H1 (cell line): Measurements from ENCODE around the gene SHISA6. TPM values are rescaled to one million over a fixed set of nuclear protein-coding genes. Genes with fewer than 3 reads are reported as not detected.

ENCODE experiments used
- CTCF ChIA-PET: fragments of 300-600 bp; sonication (Branson Sonifier 250); formaldehyde crosslinking; loops from one replicate; lab custom pipeline; 2021; ENCODE audit not compliant: partially characterized antibody; lab: Charles Lee
- POLR2A ChIA-PET: fragments of 300-600 bp; sonication (Branson Sonifier 250); formaldehyde crosslinking; loops from one replicate; lab custom pipeline; 2021; ENCODE audit warnings: inconsistent platforms; ENCODE audit not compliant: partially characterized antibody; lab: Charles Lee
- DNase-seq, 2 experiments: peaks; one replicate each; pipeline versions ENCODE4 v3.0.0 to v3.0.0-alpha.2; 2010 to 2022; ENCODE audit warnings: low spot score in 2 of 2, low read depth in 1 of 2, mixed read lengths in 1 of 2
- FAIRE-seq: peaks from 2 replicates; lab custom pipeline; 2011; peaks lifted over from hg19 to GRCh38; lab: Jason Lieb, UNC
- H2AFZ ChIP-seq: 2 replicates; pipeline ENCODE4 v1.8.1; 2012; ENCODE audit warnings: low read length, inconsistent platforms
- H2AK5ac ChIP-seq: 2 replicates; pipeline ENCODE4 v1.6.1; 2013; ENCODE audit warnings: low read depth, low read length
- H2BK120ac ChIP-seq: replicated peaks from 2 replicates; pipeline ENCODE3; 2013; ENCODE audit warnings: low read depth, low read length, inconsistent platforms
- H2BK12ac ChIP-seq: 2 replicates; pipeline ENCODE4 v1.6.1; 2013; ENCODE audit warnings: low read depth, low read length
- H2BK15ac ChIP-seq: 2 replicates; pipeline ENCODE4 v1.6.1; 2013; ENCODE audit warnings: low read length
- H2BK20ac ChIP-seq: 2 replicates; pipeline ENCODE4 v1.6.1; 2013; ENCODE audit warnings: low read length
- H2BK5ac ChIP-seq: 2 replicates; pipeline ENCODE4 v1.6.1; 2013; ENCODE audit warnings: low read depth, low read length
- H3K14ac ChIP-seq: 2 replicates; pipeline ENCODE4 v1.6.1; 2013; ENCODE audit warnings: inconsistent platforms; ENCODE audit not compliant: insufficient read length
- H3K18ac ChIP-seq: 2 replicates; pipeline ENCODE4 v1.6.1; 2013; ENCODE audit warnings: low read length; ENCODE audit errors: extremely low read depth
- H3K23ac ChIP-seq: 2 replicates; pipeline ENCODE4 v1.6.1; 2013; ENCODE audit warnings: inconsistent platforms; ENCODE audit not compliant: insufficient read length
- H3K23me2 ChIP-seq: 2 replicates; pipeline ENCODE4 v1.6.1; 2013; ENCODE audit warnings: low read depth, low read length
- H3K27ac ChIP-seq: 2 replicates; pipeline ENCODE4 v1.6.1; 2011; ENCODE audit warnings: low read depth, low read length, inconsistent platforms
- H3K27me3 ChIP-seq, 4 experiments: replicated peaks in 1 of 4; 1 replicate in 1 of 4; 2 replicates in 3 of 4; pipeline versions ENCODE4 v1.6.1 to v1.8.1; 2011 to 2013; ENCODE audit warnings: low read length in 3 of 4, mild to moderate bottlenecking in 3 of 4, inconsistent platforms in 2 of 4, mixed read lengths in 2 of 4, moderate library complexity in 1 of 4; ENCODE audit not compliant: control insufficient read depth in 3 of 4, insufficient read depth in 3 of 4; ENCODE audit errors: extremely low read depth in 1 of 4
- H3K36me3 ChIP-seq, 4 experiments: 2 replicates each; pipeline versions ENCODE4 v1.6.1 to v1.8.1; 2011 to 2013; ENCODE audit warnings: mild to moderate bottlenecking in 4 of 4, low read length in 3 of 4, moderate library complexity in 2 of 4, control low read depth in 1 of 4, inconsistent platforms in 1 of 4; ENCODE audit not compliant: insufficient read depth in 4 of 4, control insufficient read depth in 2 of 4
- H3K4ac ChIP-seq: replicated peaks from 2 replicates; pipeline ENCODE3; 2013; ENCODE audit warnings: low read length, low read depth, mixed read lengths, inconsistent platforms; ENCODE audit not compliant: insufficient read length
- H3K4me1 ChIP-seq, 4 experiments: replicated peaks in 1 of 4; 1 replicate in 1 of 4; 2 replicates in 3 of 4; pipeline versions ENCODE4 v1.6.1 to v1.8.1; 2011 to 2013; ENCODE audit warnings: low read length in 3 of 4, inconsistent platforms in 2 of 4, mixed read lengths in 1 of 4; ENCODE audit not compliant: insufficient read depth in 4 of 4, control insufficient read depth in 3 of 4
- H3K4me2 ChIP-seq, 2 experiments: 2 replicates each; pipeline versions ENCODE4 v1.6.1 to v1.8.1; 2011 to 2013; ENCODE audit warnings: low read depth in 2 of 2, low read length in 2 of 2, control low read depth in 1 of 2, inconsistent platforms in 1 of 2, mild to moderate bottlenecking in 1 of 2; ENCODE audit not compliant: insufficient read depth in 1 of 2
- H3K4me3 ChIP-seq, 4 experiments: fragments of 200-600, 300-600 bp in 1 of 4; sonication (generic), shearing (Covaris generic), sonication (Bioruptor Twin) in 1 of 4; 2 replicates each; pipeline versions ENCODE4 v1.5.1 to v1.8.1; 2011 to 2016; ENCODE audit warnings: low read length in 4 of 4, low read depth in 3 of 4, control low read depth in 2 of 4, inconsistent platforms in 2 of 4, mild to moderate bottlenecking in 2 of 4, mixed read lengths in 1 of 4, moderate library complexity in 1 of 4; ENCODE audit not compliant: insufficient read depth in 2 of 4; ENCODE audit errors: extremely low read depth in 1 of 4
- H3K56ac ChIP-seq: replicated peaks from 2 replicates; pipeline ENCODE3; 2013; ENCODE audit warnings: low read depth, mild to moderate bottlenecking, mixed read lengths, low read length, inconsistent platforms; ENCODE audit not compliant: insufficient read length
- H3K79me1 ChIP-seq: 2 replicates; pipeline ENCODE4 v1.6.1; 2013; ENCODE audit warnings: low read depth, low read length, control low read depth
- H3K79me2 ChIP-seq, 2 experiments: 2 replicates each; pipeline versions ENCODE4 v1.6.1 to v1.8.1; 2012 to 2013; ENCODE audit warnings: low read length in 2 of 2, mild to moderate bottlenecking in 2 of 2, inconsistent platforms in 1 of 2; ENCODE audit not compliant: insufficient read depth in 2 of 2, control insufficient read depth in 1 of 2
- H3K9ac ChIP-seq, 4 experiments: replicated peaks in 1 of 4; 1 replicate in 1 of 4; 2 replicates in 3 of 4; pipeline versions ENCODE4 v1.6.1 to v1.8.1; 2011 to 2013; ENCODE audit warnings: low read depth in 3 of 4, low read length in 3 of 4, control low read depth in 2 of 4, mild to moderate bottlenecking in 2 of 4, moderate library complexity in 2 of 4, inconsistent platforms in 1 of 4; ENCODE audit errors: extremely low read depth in 1 of 4
- H3K9me3 ChIP-seq, 2 experiments: 2 replicates each; pipeline versions ENCODE4 v1.6.1 to v1.8.1; 2012 to 2013; ENCODE audit warnings: mild to moderate bottlenecking in 2 of 2, moderate library complexity in 2 of 2, control low read depth in 1 of 2, inconsistent platforms in 1 of 2, low read depth in 1 of 2, low read length in 1 of 2, mixed read lengths in 1 of 2; ENCODE audit not compliant: insufficient read depth in 2 of 2
- H4K20me1 ChIP-seq, 2 experiments: replicated peaks in 1 of 2; 2 replicates each; pipeline versions ENCODE3 to v1.8.1; 2011 to 2013; ENCODE audit warnings: inconsistent platforms in 2 of 2, low read length in 2 of 2, mild to moderate bottlenecking in 1 of 2; ENCODE audit not compliant: insufficient read depth in 2 of 2, control insufficient read depth in 1 of 2
- H4K5ac ChIP-seq: 2 replicates; pipeline ENCODE4 v1.6.1; 2013; ENCODE audit warnings: low read length, low read depth, mixed read lengths, inconsistent platforms; ENCODE audit not compliant: insufficient read length
- H4K8ac ChIP-seq: 2 replicates; pipeline ENCODE4 v1.8.0; 2013; ENCODE audit warnings: mild to moderate bottlenecking, moderate library complexity, low read length, inconsistent platforms; ENCODE audit not compliant: insufficient read depth; ENCODE audit errors: extremely low read depth
- H4K91ac ChIP-seq: replicated peaks from 2 replicates; pipeline ENCODE3; 2013; ENCODE audit warnings: low read length, mixed read lengths, inconsistent platforms; ENCODE audit not compliant: insufficient read length
- CTBP2 ChIP-seq: IDR thresholded peaks from 2 replicates; pipeline ENCODE4 v1.7.0; 2011; ENCODE audit warnings: borderline replicate concordance, mild to moderate bottlenecking, moderate library complexity, mixed read lengths, low read length; ENCODE audit not compliant: insufficient read depth, insufficient read length
- WGBS, 2 experiments: shearing (Covaris generic) in 1 of 2; methylation state at CpG; one replicate each; pipeline versions ENCODE4 v1.1.6 to v1.1.7; 2013 to 2015; ENCODE audit warnings: low lambda C conversion rate in 2 of 2, mixed read lengths in 2 of 2, inconsistent platforms in 1 of 2, low coverage in 1 of 2, missing lambda C conversion rate in 1 of 2; ENCODE audit not compliant: insufficient replicate concordance in 2 of 2, insufficient coverage in 1 of 2, insufficient read length in 1 of 2; ENCODE audit errors: extremely low coverage in 1 of 2, missing lambda C conversion rate in 1 of 2; 5-methylcytosine and 5-hydroxymethylcytosine counted together
- polyA plus RNA-seq, 7 experiments: library from polyadenylated mRNA; depleted of rRNA in 3 of 7; stranded (reverse) in 5 of 7; unstranded in 2 of 7; fragments of >200 nt in 5 of 7; fragments of 200-250 nt in 2 of 7; gene quantifications; 1 replicate in 5 of 7; 2 replicates in 1 of 7; 4 replicates in 1 of 7; pipeline versions ENCODE4 v1.2.1 to v1.2.3, GENCODE V29; 2011 to 2013; ENCODE audit warnings: missing spikeins in 2 of 7, mixed read lengths in 2 of 7
- total RNA-seq: library from RNA; stranded (reverse); fragmentation: NEBNext Ultra II Directional; extraction: Animal tissue kit (Norgen Biotek cat#: 25700); gene quantifications from 2 replicates; pipeline ENCODE4 v1.2.1, GENCODE V29; 2021
- TF ChIP-seq, protein P1 (sequence below), 3 experiments: IDR thresholded peaks; 1 replicate in 2 of 3; 2 replicates in 1 of 3; pipeline versions ENCODE4 v1.5.1 to v1.6.1; 2011; ENCODE audit warnings: low read length in 3 of 3, mild to moderate bottlenecking in 3 of 3, inconsistent platforms in 2 of 3, low read depth in 1 of 3, moderate library complexity in 1 of 3; ENCODE audit not compliant: insufficient read depth in 1 of 3; ENCODE audit errors: control extremely low read depth in 1 of 3

The SHISA6 gene
- total and polyA plus RNA-seq, 2 of the 8 experiments (the other 6 are each of a cell fraction or from before 2014, with no cell fraction given) = 2.9 to 4.8 TPM

DNA sequence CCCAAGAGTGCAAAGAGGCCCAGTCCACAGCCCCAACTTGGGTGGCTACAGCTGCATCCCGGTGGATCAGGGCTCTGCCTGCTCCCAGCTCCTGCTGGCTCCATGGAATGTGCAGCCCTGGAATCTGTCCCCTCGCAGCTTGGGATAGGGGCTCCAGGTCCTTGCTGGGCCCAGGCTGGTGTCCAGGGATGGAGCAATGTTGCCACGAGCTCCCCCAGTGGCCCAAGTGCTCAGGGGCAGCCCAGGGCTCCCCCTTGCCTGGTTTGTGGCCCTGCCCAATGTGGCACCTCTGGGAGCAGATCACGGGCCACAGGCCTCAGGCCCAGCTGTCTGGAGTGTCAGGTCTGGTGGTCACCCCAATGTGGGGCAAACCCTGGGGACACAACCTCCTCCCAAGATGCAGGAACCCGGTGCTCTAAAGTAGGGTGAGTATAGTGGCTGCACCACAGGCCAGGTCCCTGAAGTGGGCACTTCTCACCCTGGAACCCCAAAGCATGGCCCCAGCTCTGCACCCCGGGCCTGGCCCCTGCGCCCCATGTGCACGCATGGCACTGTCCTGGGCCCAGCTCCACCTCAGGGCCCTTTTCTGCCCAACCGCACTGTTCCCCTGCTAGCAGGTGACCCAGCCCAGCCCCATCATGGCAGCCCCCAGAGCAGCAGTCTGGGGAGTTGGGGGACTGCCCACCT lies 342.4 kb downstream of the SHISA6 start:
- H3K4me3 ChIP-seq = no peak overlapping the region
- H3K36me3 ChIP-seq = no peaks in the 10 kb centered on the region
- H2BK120ac ChIP-seq = no peak overlapping the region
- no peak overlapping the region for H4K91ac ChIP-seq
- ChIA-PET POLR2A (no interaction called here), CTCF (interaction anchor here (0.6 to 5.5 kb wide), 4 partner anchors 9 to 699 kb away, joined by 3 to 23 read pairs (median 16); no protein-coding TSS in a partner anchor)
- H2BK5ac ChIP-seq = no peak overlapping the region
- no peak overlapping the region for H2BK12ac ChIP-seq
- H3K4ac ChIP-seq = no peak overlapping the region
- no peaks in the 10 kb centered on the region for H3K4me1 ChIP-seq
- peak overlapping the region; percentile 19; the same call in 1 of the 2 replicates for H4K8ac ChIP-seq
- TF ChIP-seq, protein P1, sequence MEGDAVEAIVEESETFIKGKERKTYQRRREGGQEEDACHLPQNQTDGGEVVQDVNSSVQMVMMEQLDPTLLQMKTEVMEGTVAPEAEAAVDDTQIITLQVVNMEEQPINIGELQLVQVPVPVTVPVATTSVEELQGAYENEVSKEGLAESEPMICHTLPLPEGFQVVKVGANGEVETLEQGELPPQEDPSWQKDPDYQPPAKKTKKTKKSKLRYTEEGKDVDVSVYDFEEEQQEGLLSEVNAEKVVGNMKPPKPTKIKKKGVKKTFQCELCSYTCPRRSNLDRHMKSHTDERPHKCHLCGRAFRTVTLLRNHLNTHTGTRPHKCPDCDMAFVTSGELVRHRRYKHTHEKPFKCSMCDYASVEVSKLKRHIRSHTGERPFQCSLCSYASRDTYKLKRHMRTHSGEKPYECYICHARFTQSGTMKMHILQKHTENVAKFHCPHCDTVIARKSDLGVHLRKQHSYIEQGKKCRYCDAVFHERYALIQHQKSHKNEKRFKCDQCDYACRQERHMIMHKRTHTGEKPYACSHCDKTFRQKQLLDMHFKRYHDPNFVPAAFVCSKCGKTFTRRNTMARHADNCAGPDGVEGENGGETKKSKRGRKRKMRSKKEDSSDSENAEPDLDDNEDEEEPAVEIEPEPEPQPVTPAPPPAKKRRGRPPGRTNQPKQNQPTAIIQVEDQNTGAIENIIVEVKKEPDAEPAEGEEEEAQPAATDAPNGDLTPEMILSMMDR (IDR thresholded peaks at IDR 0.05; ENCODE audit: control extremely low read depth in 1 of 3, insufficient read depth in 1 of 3, low read depth in 1 of 3, low read length in 3 of 3) = peak in 1 of 3 experiments; percentile 6; a peak in 1 of 4 replicates
- TF ChIP-seq CTBP2 = no peak
- no peak for DNase-seq
- H4K5ac ChIP-seq = no peak overlapping the region
- 90% methylated on average over 8 of the region's 9 CpGs; no CpG with 5 or more reads in 1 of the 2 experiments for WGBS, 2 experiments
- H3K79me2 ChIP-seq = no peaks in the 10 kb centered on the region
- no peak overlapping the region for H3K18ac ChIP-seq
- no peak overlapping the region for H2BK15ac ChIP-seq
- H4K20me1 ChIP-seq = no peaks in the 10 kb centered on the region
- no peak overlapping the region for H2AK5ac ChIP-seq
- no peaks in the 10 kb centered on the region for H3K27me3 ChIP-seq
- H3K27ac ChIP-seq = no peak overlapping the region
- no peak overlapping the region for H3K4me2 ChIP-seq
- H3K79me1 ChIP-seq = no peaks in the 10 kb centered on the region
- no peak overlapping the region for H3K9ac ChIP-seq
- no peak overlapping the region for H3K14ac ChIP-seq
- no peak overlapping the region for H2AFZ ChIP-seq
- no peak for FAIRE-seq
- no peak overlapping the region for H3K56ac ChIP-seq
- H3K9me3 ChIP-seq = no peaks in the 10 kb centered on the region
- H3K23me2 ChIP-seq = no peaks in the 10 kb centered on the region
- no peak overlapping the region for H2BK20ac ChIP-seq
- no peak overlapping the region for H3K23ac ChIP-seq
